Stimulated activated CD4-positive, alpha-beta T cell treated with anti-CD3 and anti-CD28 coated beads, Interleukin-2, amount 100 ng/mL, for 48 hours (primary cell): Measurements from ENCODE around the gene RAVER2.
"Not testable (repeated sequence)": the region's sequence is repeated elsewhere in the genome, so short reads cannot be mapped to it uniquely, and the experiment has no call there.

Source experiments
- DNase-seq, 2 donors: peaks; one replicate each; pipeline ENCODE4 v3.0.0-alpha.2; 2020

RAVER2 gene

GRCh38 chr1:64817364-64817763 is 72.5 kb downstream of the RAVER2 start:
- DNase-seq, result not testable (repeated sequence)

DNA sequence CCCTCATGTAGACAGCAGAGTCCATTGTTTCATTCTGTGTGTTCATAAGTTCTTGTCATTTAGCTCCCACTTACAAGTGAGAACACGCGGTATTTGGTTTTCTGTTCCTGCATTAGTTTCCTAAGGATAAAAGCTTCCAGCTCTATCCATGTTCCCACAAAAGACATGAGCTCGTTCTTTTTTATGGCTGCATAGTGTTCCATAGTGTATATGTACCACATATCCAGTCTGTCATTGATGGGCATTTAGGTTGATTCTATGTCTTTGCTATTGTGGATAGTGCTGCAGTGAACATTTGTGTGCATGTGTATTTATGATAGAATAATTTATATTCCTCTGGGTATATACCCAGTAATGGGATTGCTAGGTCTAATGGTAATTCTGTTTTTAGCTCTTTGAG is 75.7 kb downstream of the RAVER2 start:
- not testable (repeated sequence) for DNase-seq

- no peak for DNase-seq
Observed at GRCh38 chr1:64822621-64823020, 77.7 kb downstream of the RAVER2 start.

- peak; percentile 36 to 56 for DNase-seq
Observed at GRCh38 chr1:64823691-64824476, 79.0 kb downstream of the RAVER2 start.

DNA sequence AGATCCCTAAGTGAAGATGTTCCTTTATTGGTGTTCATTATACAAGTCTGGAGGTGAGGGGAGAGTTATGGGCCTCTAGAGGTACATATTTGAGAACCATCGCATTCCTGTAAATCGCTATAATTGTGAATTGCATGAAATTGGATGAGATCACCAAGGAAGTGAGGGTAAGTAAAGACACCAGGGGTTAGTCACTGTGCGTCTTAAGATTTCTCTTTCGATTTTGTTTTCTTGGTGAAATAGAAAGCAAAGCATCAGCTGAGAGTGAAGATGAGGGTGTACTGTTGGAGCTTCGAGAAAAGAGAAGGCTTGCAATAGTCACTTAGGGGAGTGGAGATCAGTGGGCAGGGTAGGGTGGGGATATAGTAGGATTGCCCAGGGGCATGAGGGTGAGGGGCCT is 82.1 kb downstream of the RAVER2 start:
- no peak for DNase-seq

DNA sequence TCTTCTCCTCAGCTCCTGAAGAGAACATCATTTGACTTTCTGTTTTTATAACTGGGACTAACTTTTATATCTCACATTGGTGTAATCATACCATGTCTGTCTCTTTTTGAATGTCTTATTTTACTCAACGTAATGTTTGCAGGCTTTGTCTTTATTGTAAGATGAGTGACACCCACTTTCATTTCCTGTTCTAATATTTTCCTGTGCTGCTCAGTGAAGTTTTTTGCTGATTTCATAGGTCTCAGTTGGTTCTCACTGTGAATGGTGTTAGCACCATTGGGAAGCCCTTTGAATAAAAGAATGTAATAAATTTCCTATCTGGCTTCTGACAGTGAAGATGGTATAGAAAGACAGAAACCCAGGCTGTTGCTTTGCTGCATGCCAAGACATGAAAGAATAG is 84.0 kb downstream of the RAVER2 start:
- no peak for DNase-seq

- no peak for DNase-seq
Observed at GRCh38 chr1:64829411-64830029, 84.6 kb downstream of the RAVER2 start.

GRCh38 chr1:64830030-64830651 is 85.3 kb downstream of the RAVER2 start:
- DNase-seq, result no peak

- no peak for DNase-seq
Observed at GRCh38 chr1:64834734-64835133, 89.9 kb downstream of the RAVER2 start.

GRCh38 chr1:64836802-64837201 is 91.9 kb downstream of the RAVER2 start:
- no peak for DNase-seq

DNA sequence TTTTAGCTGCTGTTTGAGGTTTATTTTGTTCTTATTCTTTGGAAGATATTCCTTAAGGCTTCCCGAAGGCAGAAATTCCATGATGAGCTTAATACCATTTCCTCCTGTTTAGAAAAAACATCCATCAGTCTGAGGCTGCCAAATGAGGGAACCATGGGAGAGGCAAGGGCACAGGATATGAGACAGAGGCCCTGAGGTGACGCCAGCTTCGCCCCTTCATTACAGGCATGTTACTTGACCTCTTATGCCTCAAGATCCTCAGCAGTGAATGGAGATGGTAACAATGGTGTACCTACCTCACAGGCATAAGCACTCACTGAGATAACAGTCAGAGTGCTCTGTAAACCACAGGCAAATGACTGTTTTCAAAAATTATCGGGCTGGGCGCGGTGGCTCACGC is 93.6 kb downstream of the RAVER2 start:
- no peak for DNase-seq

- no peak for DNase-seq
Observed at GRCh38 chr1:64839261-64839660, 94.4 kb downstream of the RAVER2 start.

GRCh38 chr1:64839732-64840405 is 95.0 kb downstream of the RAVER2 start:
- DNase-seq, result no peak

- no peak for DNase-seq
Observed at GRCh38 chr1:64841330-64842065, 96.6 kb downstream of the RAVER2 start.

GRCh38 chr1:64842224-64842623 is 97.3 kb downstream of the RAVER2 start:
- no peak for DNase-seq

- DNase-seq, result no peak
Observed at GRCh38 chr1:64843675-64844074, 98.8 kb downstream of the RAVER2 start.

DNA sequence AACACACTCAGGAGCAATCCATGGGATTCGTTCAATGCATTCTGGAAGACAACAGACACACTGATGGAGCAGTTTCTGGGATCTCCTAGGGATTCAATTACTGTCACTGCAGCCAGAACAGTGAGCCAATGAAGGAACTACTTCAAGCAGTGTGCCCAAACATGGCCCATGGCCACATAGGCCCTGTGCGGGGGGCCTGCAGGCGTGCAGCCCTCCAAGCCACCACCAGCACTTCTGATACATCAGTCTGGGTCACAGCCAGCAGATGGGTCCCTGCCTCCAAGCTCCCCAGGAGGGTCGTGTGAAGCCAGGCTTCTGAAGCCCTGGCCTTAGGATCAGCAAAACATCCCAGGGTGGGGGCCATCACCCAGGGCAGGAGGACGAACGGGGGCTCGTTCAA is 99.3 kb downstream of the RAVER2 start:
- no peak for DNase-seq

DNA sequence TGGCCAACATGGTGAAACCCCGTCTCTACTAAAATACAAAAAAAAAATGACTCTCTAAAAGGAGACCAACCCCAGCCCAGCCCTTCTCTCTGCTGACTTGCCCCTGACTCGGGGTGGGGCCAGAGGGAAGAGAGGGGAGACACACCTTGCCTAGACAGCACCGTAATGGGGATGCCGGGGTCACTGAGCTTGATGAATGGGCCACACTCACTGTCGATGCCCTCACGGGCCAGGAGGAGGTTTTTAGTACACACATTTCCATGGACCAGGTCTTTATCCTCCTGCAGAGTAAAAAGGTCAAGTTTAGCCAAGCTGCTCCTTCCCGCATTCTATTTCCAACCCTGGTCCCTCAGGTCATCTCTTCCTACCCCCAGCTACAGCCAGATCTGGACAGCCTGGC is 99.7 kb downstream of the RAVER2 start:
- DNase-seq, result no peak

DNA sequence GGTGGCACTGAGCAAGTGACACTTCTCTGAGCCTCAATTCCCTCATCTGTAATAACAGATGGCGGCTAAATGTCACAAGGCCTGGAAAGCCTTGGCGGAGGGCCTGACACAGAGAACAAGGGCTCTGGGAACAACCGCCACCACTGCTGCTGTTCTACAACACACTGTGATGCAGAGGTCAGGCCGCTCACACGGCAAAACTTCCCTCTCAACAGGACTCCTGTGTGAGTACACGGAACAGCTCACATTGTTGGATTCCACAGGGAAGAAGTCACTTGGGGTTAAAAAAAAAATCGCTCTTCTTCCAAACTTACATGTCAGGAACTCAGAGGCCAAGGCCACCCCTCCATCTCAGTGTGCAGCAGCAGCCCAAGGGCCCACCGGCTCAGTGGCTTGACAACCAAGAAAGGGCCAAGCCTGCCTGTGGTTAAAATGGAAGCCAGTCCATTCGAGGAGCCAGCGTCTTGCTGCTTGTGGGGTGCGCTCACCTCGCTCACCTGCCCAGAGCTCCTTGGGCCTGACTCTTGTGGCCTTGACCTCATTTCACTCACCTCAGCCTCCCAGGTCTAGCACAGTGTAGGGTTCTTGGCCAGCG is 101.1 kb downstream of the RAVER2 start:
- DNase-seq, result no peak

GRCh38 chr1:64846573-64847430 is 101.9 kb downstream of the RAVER2 start:
- no peak for DNase-seq

GRCh38 chr1:64847666-64848065 is 102.8 kb downstream of the RAVER2 start:
- DNase-seq, result no peak
